GM12878 (cell line): Measurements from ENCODE around the gene PPM1N. TPM values are rescaled to one million over a fixed set of nuclear protein-coding genes. Genes with fewer than 3 reads are reported as not detected.

Source experiments
- ATAC-seq: fragments of 200-7000 bp; cut with Tn5 transposase; 3 replicates; pipeline ENCODE4 v1.9.1; 2020; ENCODE audit warnings: mild to moderate bottlenecking, moderate library complexity
- BruUV-seq: library from RNA; stranded (reverse); fragments of 400-500 nt; replicated peaks from 2 replicates; lab custom pipeline; 2021; lab: Mats Ljungman, UMichigan
- CTCF ChIA-PET: fragments of 300-600 bp; sonication (Branson Sonifier 250); formaldehyde crosslinking; extraction: SDS; loops from one replicate; lab custom pipeline; 2021; ENCODE audit warnings: inconsistent platforms; lab: Yijun Ruan, JAX
- POLR2A ChIA-PET: fragments of 350-600 bp; formaldehyde crosslinking; extraction: SDS; loops from one replicate; lab custom pipeline; 2021; ENCODE audit warnings: inconsistent platforms; lab: Charles Lee
- RAD21 ChIA-PET: fragments of 300-600 bp; sonication (Branson Sonifier 250); formaldehyde crosslinking; loops from one replicate; lab custom pipeline; 2023; ENCODE audit warnings: antibody characterized with exemption; ENCODE audit not compliant: unreplicated experiment; lab: Charles Lee
- SMC1A ChIA-PET: fragments of 300-600 bp; sonication (Branson Sonifier 250); formaldehyde crosslinking; loops from one replicate; lab custom pipeline; 2023; ENCODE audit not compliant: unreplicated experiment, uncharacterized antibody; lab: Charles Lee
- DNase-seq: peaks from one replicate; pipeline ENCODE4 v3.0.0-alpha.2; 2011; ENCODE audit warnings: low read depth, low spot score
- FAIRE-seq: peaks from 3 replicates; lab custom pipeline; 2011; peaks lifted over from hg19 to GRCh38; lab: Jason Lieb, UNC
- H2AFZ ChIP-seq: 2 replicates; pipeline ENCODE4 v1.6.0; 2011; ENCODE audit warnings: low read depth, low read length, control low read depth; ENCODE audit not compliant: control insufficient read depth
- H3K27ac ChIP-seq: 2 replicates; pipeline ENCODE4 v1.5.1; 2011; ENCODE audit warnings: control low read depth; ENCODE audit not compliant: control insufficient read depth, insufficient read depth
- H3K27me3 ChIP-seq, 2 experiments: replicated peaks in 1 of 2; 2 replicates each; pipeline versions ENCODE4 v1.6.0 to v1.6.1; 2011; ENCODE audit warnings: low read length in 1 of 2; ENCODE audit not compliant: control insufficient read depth in 2 of 2, insufficient read depth in 2 of 2
- H3K36me3 ChIP-seq, 2 experiments: 2 replicates each; pipeline ENCODE4 v1.5.1; 2011; ENCODE audit warnings: low read length in 1 of 2; ENCODE audit not compliant: control insufficient read depth in 2 of 2, insufficient read depth in 2 of 2
- H3K4me1 ChIP-seq: 2 replicates; pipeline ENCODE4 v1.6.1; 2011; ENCODE audit warnings: mild to moderate bottlenecking, low read length, moderate library complexity, mixed read lengths; ENCODE audit not compliant: control insufficient read depth, insufficient read depth
- H3K4me2 ChIP-seq: 2 replicates; pipeline ENCODE4 v1.6.0; 2011; ENCODE audit warnings: control low read depth; ENCODE audit not compliant: control insufficient read depth, insufficient read depth
- H3K4me3 ChIP-seq: fragments of 200-600 bp; sonication (generic); 2 replicates; pipeline ENCODE4 v1.5.1; 2016
- H3K79me2 ChIP-seq: 2 replicates; pipeline ENCODE4 v1.6.0; 2011; ENCODE audit warnings: low read length; ENCODE audit not compliant: control insufficient read depth, insufficient read depth
- H3K9ac ChIP-seq: 2 replicates; pipeline ENCODE4 v1.8.0; 2011; ENCODE audit warnings: low read length, control low read depth, mixed read lengths; ENCODE audit not compliant: control insufficient read depth, insufficient read depth
- H3K9me3 ChIP-seq: replicated peaks from 3 replicates; pipeline ENCODE4 v1.5.1; 2011; ENCODE audit warnings: mild to moderate bottlenecking, low read length; ENCODE audit not compliant: control insufficient read depth, insufficient read depth
- H4K20me1 ChIP-seq: 2 replicates; pipeline ENCODE4 v1.6.0; 2011; ENCODE audit not compliant: control insufficient read depth, insufficient read depth
- BCL11A ChIP-seq: IDR thresholded peaks from 2 replicates; pipeline ENCODE4 v1.6.1; 2011; ENCODE audit warnings: low read depth, low read length
- BHLHE40 ChIP-seq, 2 experiments: fragments of 450-650 bp in 1 of 2; IDR thresholded peaks; 2 replicates each; pipeline ENCODE4 v1.6.1; 2011 to 2017; ENCODE audit warnings: low read depth in 2 of 2, borderline replicate concordance in 1 of 2, improper control_type of control experiment in 1 of 2, low read length in 1 of 2, mild to moderate bottlenecking in 1 of 2
- CHD1 ChIP-seq: IDR thresholded peaks from 2 replicates; pipeline ENCODE4 v1.6.1; 2012; ENCODE audit warnings: low read depth, low read length, improper control_type of control experiment
- ESRRA ChIP-seq: IDR thresholded peaks from 2 replicates; pipeline ENCODE4 v1.6.1; 2012; ENCODE audit warnings: mild to moderate bottlenecking, low read length, improper control_type of control experiment
- EZH2 ChIP-seq: IDR thresholded peaks from 2 replicates; pipeline ENCODE4 v1.6.1; 2012; ENCODE audit warnings: low read depth, mild to moderate bottlenecking, control low read depth, inconsistent platforms, low read length, borderline replicate concordance; ENCODE audit not compliant: control insufficient read depth
- LARP7 ChIP-seq: fragments of 450-650 bp; IDR thresholded peaks from 2 replicates; pipeline ENCODE4 v1.6.1; 2017; ENCODE audit warnings: mild to moderate bottlenecking
- PAX8 ChIP-seq: fragments of 450-650 bp; IDR thresholded peaks from 2 replicates; pipeline ENCODE4 v1.6.1; 2017; ENCODE audit warnings: mild to moderate bottlenecking, moderate library complexity
- POLR2A ChIP-seq: IDR thresholded peaks from 2 replicates; pipeline ENCODE4 v1.6.1; 2011; ENCODE audit warnings: low read depth, mild to moderate bottlenecking, low read length
- RAD21 ChIP-seq: IDR thresholded peaks from 2 replicates; pipeline ENCODE4 v1.6.1; 2011; ENCODE audit warnings: mild to moderate bottlenecking, low read depth, low read length, moderate library complexity; ENCODE audit not compliant: insufficient read depth
- SREBF1 ChIP-seq: IDR thresholded peaks from 2 replicates; pipeline ENCODE4 v1.6.1; 2012; ENCODE audit warnings: mild to moderate bottlenecking, low read length
- TCF3 ChIP-seq: IDR thresholded peaks from 2 replicates; pipeline ENCODE4 v1.6.1; 2012; ENCODE audit warnings: low read depth, mild to moderate bottlenecking, low read length, borderline replicate concordance; ENCODE audit not compliant: insufficient read depth
- ZNF687 ChIP-seq: fragments of 450-650 bp; IDR thresholded peaks from 2 replicates; pipeline ENCODE4 v1.6.1; 2017; ENCODE audit warnings: mild to moderate bottlenecking, moderate library complexity
- ZZZ3 ChIP-seq: IDR thresholded peaks from 2 replicates; pipeline ENCODE4 v1.6.1; 2011; ENCODE audit warnings: low read depth; ENCODE audit not compliant: control insufficient read depth, insufficient read length
- WGBS: methylation state at CpG from one replicate; pipeline ENCODE4 v1.1.6; 2016; ENCODE audit warnings: low lambda C conversion rate; ENCODE audit not compliant: insufficient replicate concordance, insufficient coverage; ENCODE audit errors: missing lambda C conversion rate; 5-methylcytosine and 5-hydroxymethylcytosine counted together
- in situ Hi-C: fragments of 300-500 bp; cut with MboI; formaldehyde crosslinking; loops from 9 replicates; pipeline ENCODE4 v1.14.3; 2018; ENCODE audit warnings: mixed read lengths
- intact Hi-C: fragments of 100-400 bp; cut with micrococcal nuclease; formaldehyde crosslinking; loops from one replicate; pipeline ENCODE4 v1.14.2; 2022; ENCODE audit not compliant: unreplicated experiment
- polyA plus RNA-seq, 11 experiments: library from polyadenylated mRNA; depleted of rRNA in 4 of 11; unstranded in 6 of 11; stranded (reverse) in 5 of 11; fragments of >200 nt; fragmentation: Nextera tagmentation in 4 of 11; fragmentation: Illumina TruSeq in 1 of 11; extraction: Ambion mirVana in 4 of 11; extraction: Trizol in 1 of 11; gene quantifications; 1 replicate in 1 of 11; 2 replicates in 10 of 11; pipeline versions ENCODE4 v1.2.1 to v1.2.3, GENCODE V29; 2011 to 2016; ENCODE audit warnings: inconsistent platforms in 2 of 11, missing spikeins in 2 of 11, low read depth in 1 of 11
- total RNA-seq, 4 experiments: library from RNA; depleted of rRNA in 3 of 4; stranded (reverse); fragments of >200 nt in 3 of 4; fragmentation: Illumina TruSeq in 1 of 4; extraction: Trizol in 1 of 4; gene quantifications; 2 replicates each; pipeline versions ENCODE4 v1.2.1 to v1.2.3, GENCODE V29; 2013 to 2021
- TF ChIP-seq, protein P1 (sequence below): fragments of 450-650 bp; conservative IDR thresholded peaks from 2 replicates; pipeline ENCODE4 v1.6.1; 2017; ENCODE audit warnings: mild to moderate bottlenecking, moderate library complexity
- TF ChIP-seq, protein P2 (sequence below): fragments of 450-650 bp; IDR thresholded peaks from 2 replicates; pipeline ENCODE4 v1.6.1; 2017; ENCODE audit warnings: antibody characterized with exemption, mild to moderate bottlenecking, moderate library complexity

The PPM1N gene
- total and polyA plus RNA-seq, 10 of the 15 experiments (the other 5 are each of a cell fraction or from before 2014, with no cell fraction given) = 1.6 to 5.4 (median 3.7) TPM

- Histone ChIP-seq H3K4me1 (peaks cover 16% of the 10 kb centered on the region), H2AFZ (no peak overlapping the region), H3K79me2 (no peaks in the 10 kb centered on the region), H3K27me3 (peaks cover 0 to 2% of the 10 kb centered on the region in 2 experiments; a peak in 2 of 4 replicates), H3K36me3 (no peaks in the 10 kb centered on the region), H4K20me1 (peaks cover 3% of the 10 kb centered on the region; the same call in 1 of the 2 replicates), H3K9me3 (no peaks in the 10 kb centered on the region), H3K27ac (no peak overlapping the region), H3K4me2 (no peak overlapping the region), H3K9ac (no peak overlapping the region), H3K4me3 (no peak overlapping the region)
- DNase-seq = no peak
- no peak for TF ChIP-seq EZH2
- no peak for TF ChIP-seq ZZZ3
- no peak for TF ChIP-seq TCF3
- TF ChIP-seq, protein P1, sequence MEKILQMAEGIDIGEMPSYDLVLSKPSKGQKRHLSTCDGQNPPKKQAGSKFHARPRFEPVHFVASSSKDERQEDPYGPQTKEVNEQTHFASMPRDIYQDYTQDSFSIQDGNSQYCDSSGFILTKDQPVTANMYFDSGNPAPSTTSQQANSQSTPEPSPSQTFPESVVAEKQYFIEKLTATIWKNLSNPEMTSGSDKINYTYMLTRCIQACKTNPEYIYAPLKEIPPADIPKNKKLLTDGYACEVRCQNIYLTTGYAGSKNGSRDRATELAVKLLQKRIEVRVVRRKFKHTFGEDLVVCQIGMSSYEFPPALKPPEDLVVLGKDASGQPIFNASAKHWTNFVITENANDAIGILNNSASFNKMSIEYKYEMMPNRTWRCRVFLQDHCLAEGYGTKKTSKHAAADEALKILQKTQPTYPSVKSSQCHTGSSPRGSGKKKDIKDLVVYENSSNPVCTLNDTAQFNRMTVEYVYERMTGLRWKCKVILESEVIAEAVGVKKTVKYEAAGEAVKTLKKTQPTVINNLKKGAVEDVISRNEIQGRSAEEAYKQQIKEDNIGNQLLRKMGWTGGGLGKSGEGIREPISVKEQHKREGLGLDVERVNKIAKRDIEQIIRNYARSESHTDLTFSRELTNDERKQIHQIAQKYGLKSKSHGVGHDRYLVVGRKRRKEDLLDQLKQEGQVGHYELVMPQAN = no peak
- no peak for TF ChIP-seq BHLHE40 (IDR thresholded peaks at IDR 0.05; ENCODE audit: borderline replicate concordance in 1 of 2, low read depth in 2 of 2, low read length in 1 of 2)
- TF ChIP-seq RAD21 = no peak
- TF ChIP-seq POLR2A = no peak
- TF ChIP-seq ESRRA = no peak
- TF ChIP-seq CHD1 = no peak
- no peak for TF ChIP-seq LARP7
- TF ChIP-seq PAX8 = no peak
- TF ChIP-seq SREBF1 = no peak
- TF ChIP-seq BCL11A = no peak
- TF ChIP-seq ZNF687 = no peak
- TF ChIP-seq, protein P2, sequence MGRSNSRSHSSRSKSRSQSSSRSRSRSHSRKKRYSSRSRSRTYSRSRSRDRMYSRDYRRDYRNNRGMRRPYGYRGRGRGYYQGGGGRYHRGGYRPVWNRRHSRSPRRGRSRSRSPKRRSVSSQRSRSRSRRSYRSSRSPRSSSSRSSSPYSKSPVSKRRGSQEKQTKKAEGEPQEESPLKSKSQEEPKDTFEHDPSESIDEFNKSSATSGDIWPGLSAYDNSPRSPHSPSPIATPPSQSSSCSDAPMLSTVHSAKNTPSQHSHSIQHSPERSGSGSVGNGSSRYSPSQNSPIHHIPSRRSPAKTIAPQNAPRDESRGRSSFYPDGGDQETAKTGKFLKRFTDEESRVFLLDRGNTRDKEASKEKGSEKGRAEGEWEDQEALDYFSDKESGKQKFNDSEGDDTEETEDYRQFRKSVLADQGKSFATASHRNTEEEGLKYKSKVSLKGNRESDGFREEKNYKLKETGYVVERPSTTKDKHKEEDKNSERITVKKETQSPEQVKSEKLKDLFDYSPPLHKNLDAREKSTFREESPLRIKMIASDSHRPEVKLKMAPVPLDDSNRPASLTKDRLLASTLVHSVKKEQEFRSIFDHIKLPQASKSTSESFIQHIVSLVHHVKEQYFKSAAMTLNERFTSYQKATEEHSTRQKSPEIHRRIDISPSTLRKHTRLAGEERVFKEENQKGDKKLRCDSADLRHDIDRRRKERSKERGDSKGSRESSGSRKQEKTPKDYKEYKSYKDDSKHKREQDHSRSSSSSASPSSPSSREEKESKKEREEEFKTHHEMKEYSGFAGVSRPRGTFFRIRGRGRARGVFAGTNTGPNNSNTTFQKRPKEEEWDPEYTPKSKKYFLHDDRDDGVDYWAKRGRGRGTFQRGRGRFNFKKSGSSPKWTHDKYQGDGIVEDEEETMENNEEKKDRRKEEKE = no peak
- no peak for FAIRE-seq
- intact Hi-C loops (loop anchor here (10.0 kb wide), 1 partner anchor 398 kb away; the partner anchor contains the start of genes GEMIN7 and ZNF296), in situ Hi-C loops (loop anchor here (25.0 kb wide), 1 partner anchor 1710 kb away; the partner anchor contains the start of gene SMG9)
- no TSS peak for BruUV-seq
- SMC1A ChIA-PET = no interaction called here
- CTCF ChIA-PET = interaction anchor here (1.6 kb wide), 1 partner anchor 33 kb away, joined by 7 read pairs; no protein-coding TSS in a partner anchor
- POLR2A ChIA-PET = interaction anchor here (0.7 kb wide), 1 partner anchor 720 kb away, joined by 4 read pairs; no protein-coding TSS in a partner anchor
- ATAC-seq = no peak
- WGBS = 33% methylated on average over 43 of the region's 44 CpGs
- RAD21 ChIA-PET = no interaction called here
Measured at GRCh38 chr19:45472563-45473366, 25.5 kb upstream of the PPM1N start.
